Fibroblast of lung (primary cell): ENCODE data around the gene PTPRM. TPM values are rescaled to one million over a fixed set of nuclear protein-coding genes. Genes with fewer than 3 reads are reported as not detected.

Source experiments
- DNase-seq, 2 donors: peaks; one replicate each; pipeline versions ENCODE4 v3.0.0 to v3.0.0-alpha.2; 2010; ENCODE audit warnings: low read depth in 2 of 2
- H2AFZ ChIP-seq: 2 replicates; pipeline ENCODE4 v1.5.1; 2012; ENCODE audit warnings: low read length, control low read depth, inconsistent platforms
- H3K27ac ChIP-seq: 2 replicates; pipeline ENCODE4 v1.5.1; 2011; ENCODE audit warnings: low read length, control low read depth; ENCODE audit not compliant: insufficient read depth
- H3K27me3 ChIP-seq: 2 replicates; pipeline ENCODE4 v1.5.1; 2011; ENCODE audit warnings: mild to moderate bottlenecking, low read length; ENCODE audit not compliant: control insufficient read depth, insufficient read depth
- H3K36me3 ChIP-seq: 2 replicates; pipeline ENCODE4 v1.5.1; 2011; ENCODE audit warnings: low read length; ENCODE audit not compliant: control insufficient read depth, insufficient read depth
- H3K4me1 ChIP-seq: 2 replicates; pipeline ENCODE4 v1.5.1; 2011; ENCODE audit warnings: low read length; ENCODE audit not compliant: control insufficient read depth, insufficient read depth; ENCODE audit errors: extremely low read depth
- H3K4me2 ChIP-seq: 2 replicates; pipeline ENCODE4 v1.5.1; 2011; ENCODE audit warnings: low read length, control low read depth; ENCODE audit not compliant: insufficient read depth; ENCODE audit errors: extremely low read depth
- H3K4me3 ChIP-seq, 4 experiments: fragments of 200-600 bp in 1 of 4; sonication (generic) in 1 of 4; replicated peaks in 1 of 4; 2 replicates each; pipeline ENCODE4 v1.5.1; 2011 to 2016; ENCODE audit warnings: low read length in 4 of 4, low read depth in 3 of 4, mild to moderate bottlenecking in 3 of 4, control low read depth in 2 of 4, inconsistent platforms in 1 of 4, mixed read lengths in 1 of 4; ENCODE audit not compliant: insufficient read depth in 1 of 4; ENCODE audit errors: control extremely low read depth in 1 of 4
- H3K79me2 ChIP-seq: 2 replicates; pipeline ENCODE4 v1.5.1; 2012; ENCODE audit warnings: mild to moderate bottlenecking, low read length, inconsistent platforms; ENCODE audit not compliant: control insufficient read depth, insufficient read depth
- H3K9ac ChIP-seq: 2 replicates; pipeline ENCODE4 v1.5.1; 2011; ENCODE audit warnings: mild to moderate bottlenecking, low read length, control low read depth; ENCODE audit not compliant: insufficient read depth
- H3K9me3 ChIP-seq: 2 replicates; pipeline ENCODE4 v1.5.1; 2012; ENCODE audit warnings: low read depth, low read length; ENCODE audit not compliant: control insufficient read depth, insufficient read depth
- H4K20me1 ChIP-seq: 2 replicates; pipeline ENCODE4 v1.5.1; 2011; ENCODE audit warnings: low read length; ENCODE audit not compliant: control insufficient read depth, insufficient read depth; ENCODE audit errors: extremely low read depth
- CTCF ChIP-seq, 2 donors: IDR thresholded peaks in 1 of 2; conservative IDR thresholded peaks in 1 of 2; 1 replicate in 1 of 2; 2 replicates in 1 of 2; pipeline ENCODE4 v1.5.1; 2011 to 2012; ENCODE audit warnings: low read length in 2 of 2, control low read depth in 1 of 2, inconsistent platforms in 1 of 2, low read depth in 1 of 2, mild to moderate bottlenecking in 1 of 2
- EZH2 ChIP-seq: IDR thresholded peaks from 2 replicates; pipeline ENCODE4 v1.5.1; 2012; ENCODE audit warnings: low read length, control low read depth, mild to moderate bottlenecking; ENCODE audit errors: missing control alignments
- polyA plus RNA-seq, 2 donors: library from polyadenylated mRNA; depleted of rRNA in 1 of 2; stranded (reverse) in 1 of 2; unstranded in 1 of 2; fragments of >200 nt; gene quantifications; 2 replicates each; pipeline ENCODE4 v1.2.1, GENCODE V29; 2011 to 2012; ENCODE audit warnings: missing spikeins in 1 of 2
- total RNA-seq: library from RNA; depleted of rRNA; stranded (reverse); fragments of >200 nt; gene quantifications from 2 replicates; pipeline ENCODE4 v1.2.1, GENCODE V29; 2014

PTPRM gene
- total and polyA plus RNA-seq, 2 donors (not counting 1 experiment from before 2014, with no cell fraction given), result 86.6 to 87.0 TPM

- Histone ChIP-seq H3K4me3 (no peak overlapping the region), H2AFZ (no peak overlapping the region), H3K4me2 (no peak overlapping the region), H3K9ac (no peak overlapping the region), H4K20me1 (no peaks in the 10 kb centered on the region), H3K36me3 (no peaks in the 10 kb centered on the region), H3K79me2 (no peaks in the 10 kb centered on the region), H3K27me3 (no peaks in the 10 kb centered on the region), H3K4me1 (peaks cover 10% of the 10 kb centered on the region), H3K27ac (no peak overlapping the region), H3K9me3 (no peaks in the 10 kb centered on the region)
- no peak for TF ChIP-seq EZH2
- peak in 1 of 2 donors; percentile 29 for TF ChIP-seq CTCF (conservative IDR thresholded peaks at IDR 0.05 in 1 of 2, IDR thresholded peaks at IDR 0.05 in 1 of 2; ENCODE audit: low read depth in 1 of 2, low read length in 2 of 2)
- DNase-seq, result no peak
These were observed 359.4 kb downstream of the PTPRM start for GRCh38 chr18:7926526-7926925.

GRCh38 chr18:7927119-7927518 lies 360.0 kb downstream of the PTPRM start:
- Histone ChIP-seq H3K36me3 (no peaks in the 10 kb centered on the region), H3K79me2 (no peaks in the 10 kb centered on the region), H3K27ac (no peak overlapping the region), H2AFZ (no peak overlapping the region), H4K20me1 (no peaks in the 10 kb centered on the region), H3K4me2 (no peak overlapping the region), H3K27me3 (no peaks in the 10 kb centered on the region), H3K4me1 (peaks cover 6% of the 10 kb centered on the region), H3K4me3 (no peak overlapping the region), H3K9ac (no peak overlapping the region), H3K9me3 (no peaks in the 10 kb centered on the region)
- TF ChIP-seq EZH2 (no peak), CTCF (conservative IDR thresholded peaks at IDR 0.05 in 1 of 2, IDR thresholded peaks at IDR 0.05 in 1 of 2; ENCODE audit: low read depth in 1 of 2, low read length in 2 of 2) (no peak)
- peak in 1 of 2 donors; percentile 58 for DNase-seq

- no peak overlapping the region for H3K27ac ChIP-seq
- no peaks in the 10 kb centered on the region for H3K9me3 ChIP-seq
- H3K4me2 ChIP-seq, result no peak overlapping the region
- no peaks in the 10 kb centered on the region for H3K4me1 ChIP-seq
- no peak overlapping the region for H2AFZ ChIP-seq
- no peak for DNase-seq
- TF ChIP-seq EZH2 (no peak), CTCF (conservative IDR thresholded peaks at IDR 0.05 in 1 of 2, IDR thresholded peaks at IDR 0.05 in 1 of 2; ENCODE audit: low read depth in 1 of 2, low read length in 2 of 2) (no peak)
- H3K27me3 ChIP-seq, result no peaks in the 10 kb centered on the region
- no peak overlapping the region for H3K9ac ChIP-seq
- H3K4me3 ChIP-seq, result no peak overlapping the region
- H3K36me3 ChIP-seq, result no peaks in the 10 kb centered on the region
- H3K79me2 ChIP-seq, result no peaks in the 10 kb centered on the region
- H4K20me1 ChIP-seq, result no peaks in the 10 kb centered on the region
These were observed 364.6 kb downstream of the PTPRM start for GRCh38 chr18:7931763-7932162.
